ENCODE results near the gene NANOS3. TPM values are rescaled to one million over a fixed set of nuclear protein-coding genes. Genes with fewer than 3 reads are reported as not detected.
A peak's percentile ranks its signal among the peaks of the same experiment; 100 is the strongest.

Gene NANOS3
- total RNA-seq, 1 donor from 2014 or later: not detected

DNA sequence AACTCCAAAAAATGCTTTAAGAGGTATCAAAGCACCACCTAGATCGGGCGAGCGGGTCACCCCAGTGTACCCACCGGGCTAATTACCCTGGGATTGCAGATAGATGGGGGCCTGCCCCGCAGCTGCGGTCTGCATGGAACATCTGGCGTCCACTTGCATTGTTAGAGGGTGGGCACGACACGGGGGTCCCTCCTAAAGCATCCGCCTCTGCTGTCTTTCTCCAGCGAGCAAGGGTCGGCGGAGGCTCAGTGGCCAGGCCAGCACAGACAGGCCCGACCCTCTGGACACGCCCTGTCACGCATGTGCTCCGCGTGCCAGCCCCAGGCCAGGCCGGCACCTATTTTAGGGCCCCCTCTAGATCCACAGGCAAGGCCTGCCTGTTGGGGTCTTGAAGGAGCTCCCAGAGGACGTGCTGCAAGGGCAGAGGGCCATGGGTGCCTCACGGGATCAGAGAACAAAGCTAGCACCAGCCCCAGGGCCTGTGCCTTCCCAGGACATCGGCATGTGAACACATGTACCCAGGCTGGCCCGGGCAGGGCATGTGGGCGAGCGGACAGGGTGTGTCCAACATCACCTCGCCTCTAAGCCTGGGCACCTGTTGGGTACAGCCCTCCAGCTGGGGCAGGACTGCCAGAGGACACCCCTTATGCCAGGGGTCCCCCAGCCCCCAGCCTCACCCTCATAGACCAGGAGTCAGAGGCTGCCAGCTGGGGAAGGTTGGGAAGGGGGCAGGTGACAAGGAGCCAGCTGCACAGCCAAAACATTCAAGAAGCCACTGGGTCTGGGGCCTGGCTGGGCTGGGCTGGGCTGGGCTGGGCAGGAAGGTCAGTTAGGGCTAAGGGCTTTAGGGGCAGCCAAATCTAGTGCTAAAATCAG is 35.6 kb upstream of the NANOS3 start:
- peaks cover 1% of the 10 kb centered on the region for H3K4me1 Mint-ChIP-seq (ENCODE audit: low read depth, unreplicated experiment)
- no peaks in the 10 kb centered on the region for H3K36me3 Mint-ChIP-seq (ENCODE audit: unreplicated experiment)
- no peak overlapping the region for H3K27ac Mint-ChIP-seq (ENCODE audit: unreplicated experiment)
- H3K9me3 Mint-ChIP-seq (ENCODE audit: unreplicated experiment): peaks cover 3% of the 10 kb centered on the region
- no peak for DNase-seq
- no peak for TF ChIP-seq CTCF (IDR thresholded peaks at IDR 0.05; ENCODE audit: partially characterized antibody, unreplicated experiment)
- peaks cover 4% of the 10 kb centered on the region for H3K27me3 Mint-ChIP-seq (ENCODE audit: unreplicated experiment)
- peak overlapping the region; percentile 74 for H3K4me3 Mint-ChIP-seq (ENCODE audit: unreplicated experiment)

- H3K27me3 Mint-ChIP-seq (ENCODE audit: unreplicated experiment): peaks cover 4% of the 10 kb centered on the region
- no peak overlapping the region for H3K27ac Mint-ChIP-seq (ENCODE audit: unreplicated experiment)
- peak overlapping the region; percentile 74 for H3K4me3 Mint-ChIP-seq (ENCODE audit: unreplicated experiment)
- peaks cover 1% of the 10 kb centered on the region for H3K4me1 Mint-ChIP-seq (ENCODE audit: low read depth, unreplicated experiment)
- DNase-seq: no peak
- H3K36me3 Mint-ChIP-seq (ENCODE audit: unreplicated experiment): no peaks in the 10 kb centered on the region
- no peak for TF ChIP-seq CTCF (IDR thresholded peaks at IDR 0.05; ENCODE audit: partially characterized antibody, unreplicated experiment)
- H3K9me3 Mint-ChIP-seq (ENCODE audit: unreplicated experiment): peaks cover 3% of the 10 kb centered on the region
Measured at GRCh38 chr19:13841962-13842290, 35.0 kb upstream of the NANOS3 start.

- TF ChIP-seq CTCF (IDR thresholded peaks at IDR 0.05; ENCODE audit: partially characterized antibody, unreplicated experiment): no peak
- Mint-ChIP-seq H3K9me3 (ENCODE audit: unreplicated experiment) (peaks cover 3% of the 10 kb centered on the region), H3K4me3 (ENCODE audit: unreplicated experiment) (peak overlapping the region; percentile 82), H3K4me1 (ENCODE audit: low read depth, unreplicated experiment) (peaks cover 1% of the 10 kb centered on the region), H3K27ac (ENCODE audit: unreplicated experiment) (no peak overlapping the region), H3K27me3 (ENCODE audit: unreplicated experiment) (peaks cover 4% of the 10 kb centered on the region), H3K36me3 (ENCODE audit: unreplicated experiment) (no peaks in the 10 kb centered on the region)
- no peak for DNase-seq
Measured at GRCh38 chr19:13842291-13843103, 34.4 kb upstream of the NANOS3 start.

GRCh38 chr19:13843104-13843921 is 33.6 kb upstream of the NANOS3 start:
- Mint-ChIP-seq H3K36me3 (ENCODE audit: unreplicated experiment) (no peaks in the 10 kb centered on the region), H3K27ac (ENCODE audit: unreplicated experiment) (no peak overlapping the region), H3K4me3 (ENCODE audit: unreplicated experiment) (peak overlapping the region; percentile 82), H3K9me3 (ENCODE audit: unreplicated experiment) (peaks cover 3% of the 10 kb centered on the region), H3K27me3 (ENCODE audit: unreplicated experiment) (peaks cover 4% of the 10 kb centered on the region), H3K4me1 (ENCODE audit: low read depth, unreplicated experiment) (peaks cover 1% of the 10 kb centered on the region)
- no peak for TF ChIP-seq CTCF (IDR thresholded peaks at IDR 0.05; ENCODE audit: partially characterized antibody, unreplicated experiment)
- DNase-seq: no peak

All from glutamatergic neuron (in vitro differentiated cells).